WTC11 (cell line): ENCODE measurements around the gene ACP1. TPM values are rescaled to one million over a fixed set of nuclear protein-coding genes. Genes with fewer than 3 reads are reported as not detected.

Experiments
- ATAC-seq: fragments of 200-7000 bp; cut with Tn5 transposase; 2 replicates; pipeline ENCODE4 v1.10.0; 2021; ENCODE audit warnings: mild to moderate bottlenecking, moderate library complexity
- CTCF ChIA-PET: fragments of 300-600 bp; sonication (Branson Sonifier 250); formaldehyde crosslinking; loops from one replicate; lab custom pipeline; 2021; ENCODE audit warnings: antibody characterized with exemption; lab: Charles Lee
- POLR2A ChIA-PET: fragments of 350-600 bp; sonication (Branson Sonifier 250); formaldehyde crosslinking; loops from one replicate; lab custom pipeline; 2021; ENCODE audit warnings: antibody characterized with exemption; lab: Charles Lee
- DNase-seq: peaks from one replicate; pipeline ENCODE4 v3.0.0; 2021; ENCODE audit warnings: low spot score
- H3K27ac Mint-ChIP-seq: 2 replicates; pipeline ENCODE4 v1.8.0; 2021; ENCODE audit warnings: mixed read lengths
- H3K27me3 Mint-ChIP-seq: 2 replicates; pipeline ENCODE4 v1.8.0; 2021; ENCODE audit warnings: low read depth, mild to moderate bottlenecking, moderate library complexity, mixed read lengths
- H3K36me3 Mint-ChIP-seq: 2 replicates; pipeline ENCODE4 v1.8.0; 2021; ENCODE audit warnings: mixed read lengths
- H3K4me1 Mint-ChIP-seq: 2 replicates; pipeline ENCODE4 v1.8.0; 2022; ENCODE audit warnings: mixed read lengths
- H3K4me3 Mint-ChIP-seq: 2 replicates; pipeline ENCODE4 v1.8.0; 2021; ENCODE audit warnings: mild to moderate bottlenecking, moderate library complexity, mixed read lengths
- H3K9me3 Mint-ChIP-seq: 2 replicates; pipeline ENCODE4 v1.8.0; 2021; ENCODE audit warnings: mixed read lengths
- AR ChIP-seq: fragments of 250-450 bp; sonication (Bioruptor Pico); IDR thresholded peaks from 2 replicates; pipeline ENCODE4 v1.9.0; 2021; ENCODE audit warnings: mild to moderate bottlenecking
- ATF1 ChIP-seq: sonication (generic); formaldehyde crosslinking; IDR thresholded peaks from 2 replicates; pipeline ENCODE4 v1.8.1; 2023; ENCODE audit warnings: mild to moderate bottlenecking, moderate library complexity, missing genetic modification reagents
- CDX4 ChIP-seq: fragments of 250-450 bp; sonication (Bioruptor Pico); IDR thresholded peaks from 2 replicates; pipeline ENCODE4 v1.9.0; 2021; ENCODE audit warnings: moderate library complexity, mild to moderate bottlenecking, inconsistent platforms, borderline replicate concordance
- CREM ChIP-seq: sonication (generic); formaldehyde crosslinking; IDR thresholded peaks from 2 replicates; pipeline ENCODE4 v1.8.1; 2022; ENCODE audit warnings: mild to moderate bottlenecking, missing genetic modification reagents, moderate library complexity
- E2F5 ChIP-seq: sonication (generic); formaldehyde crosslinking; IDR thresholded peaks from 2 replicates; pipeline ENCODE4 v1.8.1; 2022; ENCODE audit warnings: mild to moderate bottlenecking, moderate library complexity, missing genetic modification reagents
- EMX1 ChIP-seq: fragments of 250-450 bp; sonication (Bioruptor Pico); IDR thresholded peaks from 2 replicates; pipeline ENCODE4 v1.8.0; 2021; ENCODE audit warnings: mild to moderate bottlenecking
- ETV6 ChIP-seq: sonication (generic); formaldehyde crosslinking; IDR thresholded peaks from 2 replicates; pipeline ENCODE4 v1.8.1; 2022; ENCODE audit warnings: mild to moderate bottlenecking, missing genetic modification reagents
- GRHL2 ChIP-seq: fragments of 250-450 bp; sonication (Bioruptor Pico); IDR thresholded peaks from 2 replicates; pipeline ENCODE4 v1.8.0; 2022; ENCODE audit warnings: mild to moderate bottlenecking, moderate library complexity; ENCODE audit not compliant: insufficient replicate concordance, severe bottlenecking
- MAX ChIP-seq: sonication (generic); formaldehyde crosslinking; IDR thresholded peaks from 2 replicates; pipeline ENCODE4 v1.8.0; 2022; ENCODE audit warnings: mild to moderate bottlenecking, missing genetic modification reagents
- PREB ChIP-seq: sonication (generic); formaldehyde crosslinking; IDR thresholded peaks from 2 replicates; pipeline ENCODE4 v1.8.1; 2022; ENCODE audit warnings: mild to moderate bottlenecking, missing genetic modification reagents, moderate library complexity, borderline replicate concordance
- SMAD3 ChIP-seq: sonication (generic); formaldehyde crosslinking; IDR thresholded peaks from 2 replicates; pipeline ENCODE4 v1.8.0; 2022; ENCODE audit warnings: missing genetic modification reagents, mild to moderate bottlenecking, borderline replicate concordance
- TP53 ChIP-seq: sonication (generic); formaldehyde crosslinking; IDR thresholded peaks from 2 replicates; pipeline ENCODE4 v1.8.1; 2023; ENCODE audit warnings: mild to moderate bottlenecking, missing genetic modification reagents
- ZNF232 ChIP-seq: sonication (generic); formaldehyde crosslinking; IDR thresholded peaks from 2 replicates; pipeline ENCODE4 v1.8.0; 2022; ENCODE audit warnings: mild to moderate bottlenecking, missing genetic modification reagents
- ZNF425 ChIP-seq: fragments of 250-450 bp; sonication (Bioruptor Pico); conservative IDR thresholded peaks from 2 replicates; pipeline ENCODE4 v1.9.0; 2021; ENCODE audit warnings: mild to moderate bottlenecking
- total RNA-seq: library from RNA; stranded (reverse); gene quantifications from 3 replicates; pipeline ENCODE4 v1.2.3, GENCODE V29; 2021

Gene ACP1
- total RNA-seq, 1 experiment from 2014 or later, result 150 TPM

GRCh38 chr2:279366-279765, 14.6 kb downstream of the ACP1 start:
- Mint-ChIP-seq H3K27me3 (no peaks in the 10 kb centered on the region), H3K4me3 (no peak overlapping the region), H3K9me3 (no peaks in the 10 kb centered on the region), H3K4me1 (peaks cover 16% of the 10 kb centered on the region), H3K27ac (no peak overlapping the region), H3K36me3 (peaks cover 62% of the 10 kb centered on the region)
- DNase-seq, result no peak
- ChIA-PET CTCF (no interaction called here), POLR2A (no interaction called here)
- ATAC-seq, result no peak
- TF ChIP-seq ZNF232 (no peak), ATF1 (CRISPR knock-in tag) (no peak), CREM (CRISPR knock-in tag) (no peak), E2F5 (CRISPR knock-in tag) (no peak), TP53 (CRISPR knock-in tag) (no peak), CDX4 (CRISPR knock-in tag) (no peak)

GRCh38 chr2:279956-280649, 15.4 kb downstream of the ACP1 start:
- Mint-ChIP-seq H3K27ac (no peak overlapping the region), H3K36me3 (peaks cover 60% of the 10 kb centered on the region), H3K27me3 (no peaks in the 10 kb centered on the region), H3K4me1 (peaks cover 23% of the 10 kb centered on the region)
- ATAC-seq (no peak), DNase-seq (no peak)
- no peak for TF ChIP-seq SMAD3 (CRISPR knock-in tag)
- TF ChIP-seq TP53 (CRISPR knock-in tag), result no peak
- TF ChIP-seq EMX1 (CRISPR knock-in tag), result no peak
- TF ChIP-seq ETV6 (CRISPR knock-in tag), result no peak
- TF ChIP-seq AR (CRISPR knock-in tag), result no peak
- no peak for TF ChIP-seq PREB (CRISPR knock-in tag)
- no peak for TF ChIP-seq MAX (CRISPR knock-in tag)
- TF ChIP-seq, all 79 proteins: peak for 0
- ChIA-PET POLR2A (no interaction called here), CTCF (no interaction called here)
- no peaks in the 10 kb centered on the region for H3K9me3 Mint-ChIP-seq
- H3K4me3 Mint-ChIP-seq, result no peak overlapping the region

- no peak for TF ChIP-seq ZNF425
- no peak for TF ChIP-seq GRHL2 (CRISPR knock-in tag)
- Mint-ChIP-seq H3K27ac (no peak overlapping the region), H3K4me3 (no peak overlapping the region), H3K36me3 (peaks cover 56% of the 10 kb centered on the region), H3K4me1 (peaks cover 29% of the 10 kb centered on the region), H3K9me3 (no peaks in the 10 kb centered on the region), H3K27me3 (peaks cover 5% of the 10 kb centered on the region)
- ChIA-PET CTCF (no interaction called here), POLR2A (no interaction called here)
- ATAC-seq (no peak; the same call in 1 of the 2 replicates), DNase-seq (no peak)
Observed at GRCh38 chr2:280650-281110, 15.9 kb downstream of the ACP1 start.
